Measurements from ENCODE around the gene OR52W1. TPM values are rescaled to one million over a fixed set of nuclear protein-coding genes. Genes with fewer than 3 reads are reported as not detected.

OR52W1 gene
- total and polyA plus RNA-seq, 2 donors (not counting 3 experiments of a cell fraction or from before 2014, with no cell fraction given): not detected

DNA sequence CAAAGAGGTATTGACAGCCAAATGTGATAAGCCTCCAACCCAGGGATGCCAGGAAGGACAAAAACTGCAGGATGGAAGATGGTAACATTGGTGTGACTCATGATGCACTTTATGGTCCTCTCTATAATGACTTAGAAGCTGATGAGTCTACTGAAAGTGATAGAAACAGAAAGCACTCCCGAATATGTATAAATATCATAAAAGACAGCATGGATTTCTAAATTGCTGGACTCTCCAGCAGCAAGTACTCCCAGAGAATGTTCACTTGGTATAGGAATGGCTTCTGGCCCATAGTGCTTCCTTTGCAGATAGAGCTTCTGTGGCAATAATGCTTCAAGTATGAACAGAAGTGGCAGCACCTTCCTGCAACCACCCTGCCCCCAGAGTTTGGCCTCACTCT lies 28.8 kb upstream of the OR52W1 start, which contains the start of gene OR52B2:
OR52B2 (minus strand) TSS at position 101 of the 400 bp plus-strand sequence; CDS start at position 101, 0 bp downstream.
- ChIA-PET CTCF (no interaction called here), POLR2A (no interaction called here)
- no peak within 1 kb of the TSS for H3K9ac ChIP-seq (replicated peaks; ENCODE audit: extremely low read depth, insufficient read depth, low read length)
- H3K36me3 ChIP-seq (ENCODE audit: control insufficient read depth in 2 of 2, extremely low read depth in 1 of 2, insufficient read depth in 2 of 2, low read length in 2 of 2): no peaks in the 10 kb centered on the region
- H3K27ac ChIP-seq (ENCODE audit: insufficient read depth, low read depth, low read length): no peak within 1 kb of the TSS
- no peak within 1 kb of the TSS for H3K4me2 ChIP-seq (ENCODE audit: insufficient read depth, low read length)
- no peaks in the 10 kb centered on the region for H3K4me1 ChIP-seq (ENCODE audit: control insufficient read depth, extremely low read depth, insufficient read depth, low read length)
- H3K27me3 ChIP-seq (ENCODE audit: control insufficient read depth in 2 of 2, insufficient read depth in 2 of 2, low read length in 2 of 2): peaks cover 0 to 1% of the 10 kb centered on the region in 2 experiments
- H4K20me1 ChIP-seq (replicated peaks; ENCODE audit: control insufficient read depth, extremely low read depth, insufficient read depth, low read length): no peaks in the 10 kb centered on the region
- no peak within 1 kb of the TSS for H3K4me3 ChIP-seq (replicated peaks in 1 of 3; ENCODE audit: insufficient read depth in 1 of 3, low read depth in 1 of 3, low read length in 3 of 3)
- intact Hi-C loops (cut with micrococcal nuclease): no loop called here
- H3K9me1 ChIP-seq (replicated peaks; ENCODE audit: control insufficient read depth, extremely low read depth, insufficient read depth, low read length): no peaks in the 10 kb centered on the region
- dilution Hi-C loops (cut with MboI; ENCODE audit: extremely low pct_ligation_motif_present, low sequenced_read_pairs): no loop called here
- DNase-seq (ENCODE audit: low read depth, low spot score): no peak
- TF ChIP-seq FOS (IDR thresholded peaks at IDR 0.05; ENCODE audit: borderline replicate concordance, insufficient read depth, low read length): no peak
- TF ChIP-seq, protein P1, sequence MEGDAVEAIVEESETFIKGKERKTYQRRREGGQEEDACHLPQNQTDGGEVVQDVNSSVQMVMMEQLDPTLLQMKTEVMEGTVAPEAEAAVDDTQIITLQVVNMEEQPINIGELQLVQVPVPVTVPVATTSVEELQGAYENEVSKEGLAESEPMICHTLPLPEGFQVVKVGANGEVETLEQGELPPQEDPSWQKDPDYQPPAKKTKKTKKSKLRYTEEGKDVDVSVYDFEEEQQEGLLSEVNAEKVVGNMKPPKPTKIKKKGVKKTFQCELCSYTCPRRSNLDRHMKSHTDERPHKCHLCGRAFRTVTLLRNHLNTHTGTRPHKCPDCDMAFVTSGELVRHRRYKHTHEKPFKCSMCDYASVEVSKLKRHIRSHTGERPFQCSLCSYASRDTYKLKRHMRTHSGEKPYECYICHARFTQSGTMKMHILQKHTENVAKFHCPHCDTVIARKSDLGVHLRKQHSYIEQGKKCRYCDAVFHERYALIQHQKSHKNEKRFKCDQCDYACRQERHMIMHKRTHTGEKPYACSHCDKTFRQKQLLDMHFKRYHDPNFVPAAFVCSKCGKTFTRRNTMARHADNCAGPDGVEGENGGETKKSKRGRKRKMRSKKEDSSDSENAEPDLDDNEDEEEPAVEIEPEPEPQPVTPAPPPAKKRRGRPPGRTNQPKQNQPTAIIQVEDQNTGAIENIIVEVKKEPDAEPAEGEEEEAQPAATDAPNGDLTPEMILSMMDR (IDR thresholded peaks at IDR 0.05; ENCODE audit: extremely low read depth in 1 of 2, insufficient read depth in 1 of 2, low read depth in 1 of 2, low read length in 2 of 2): no peak
- no peak for TF ChIP-seq EZH2 (IDR thresholded peaks at IDR 0.05; ENCODE audit: borderline replicate concordance, low read depth, low read length, severe bottlenecking)
- no peak for TF ChIP-seq POLR2AphosphoS5 (IDR thresholded peaks at IDR 0.05; ENCODE audit: insufficient read depth, low read depth, low read length)
- TF ChIP-seq GATA2 (IDR thresholded peaks at IDR 0.05; ENCODE audit: insufficient read depth, insufficient read length, low read depth, low read length): no peak
- TF ChIP-seq MYC (IDR thresholded peaks at IDR 0.05; ENCODE audit: low read depth, low read length): no peak
- no peak for TF ChIP-seq POLR2A (IDR thresholded peaks at IDR 0.05; ENCODE audit: low read depth, low read length)
- no peak for TF ChIP-seq JUN (IDR thresholded peaks at IDR 0.05; ENCODE audit: borderline replicate concordance, insufficient read depth, insufficient read length, low read depth)
- TF ChIP-seq MAX (IDR thresholded peaks at IDR 0.05; ENCODE audit: insufficient read depth, insufficient read length): no peak
- no TSS peak for BruUV-seq (replicated peaks)
- no peak within 1 kb of the TSS for H2AFZ ChIP-seq (ENCODE audit: low read depth, low read length)
- no peaks in the 10 kb centered on the region for H3K79me2 ChIP-seq (ENCODE audit: control insufficient read depth, insufficient read depth, low read length)
- H3K9me3 ChIP-seq (replicated peaks; ENCODE audit: control insufficient read depth, insufficient read depth, low read length): no peaks in the 10 kb centered on the region
- no peak for FAIRE-seq
